Liver (tissue), 2 donors: Measurements from ENCODE around the gene CDH4.

Experiments
- FOXA1 ChIP-seq: IDR thresholded peaks from 2 replicates; pipeline ENCODE4 v1.6.1; 2016; ENCODE audit warnings: antibody characterized with exemption
- TF ChIP-seq, protein P1 (sequence below): fragments of 150-350 bp; IDR thresholded peaks from 2 replicates; pipeline ENCODE4 v1.5.1; 2017; ENCODE audit warnings: improper control_type of control experiment, low read depth, low read length; ENCODE audit not compliant: missing input control
- TF ChIP-seq, protein P2 (sequence below): IDR thresholded peaks from 2 replicates; pipeline ENCODE4 v1.6.1; 2016; ENCODE audit warnings: antibody characterized with exemption
- donor health status: healthy.

- TF ChIP-seq, protein P1, sequence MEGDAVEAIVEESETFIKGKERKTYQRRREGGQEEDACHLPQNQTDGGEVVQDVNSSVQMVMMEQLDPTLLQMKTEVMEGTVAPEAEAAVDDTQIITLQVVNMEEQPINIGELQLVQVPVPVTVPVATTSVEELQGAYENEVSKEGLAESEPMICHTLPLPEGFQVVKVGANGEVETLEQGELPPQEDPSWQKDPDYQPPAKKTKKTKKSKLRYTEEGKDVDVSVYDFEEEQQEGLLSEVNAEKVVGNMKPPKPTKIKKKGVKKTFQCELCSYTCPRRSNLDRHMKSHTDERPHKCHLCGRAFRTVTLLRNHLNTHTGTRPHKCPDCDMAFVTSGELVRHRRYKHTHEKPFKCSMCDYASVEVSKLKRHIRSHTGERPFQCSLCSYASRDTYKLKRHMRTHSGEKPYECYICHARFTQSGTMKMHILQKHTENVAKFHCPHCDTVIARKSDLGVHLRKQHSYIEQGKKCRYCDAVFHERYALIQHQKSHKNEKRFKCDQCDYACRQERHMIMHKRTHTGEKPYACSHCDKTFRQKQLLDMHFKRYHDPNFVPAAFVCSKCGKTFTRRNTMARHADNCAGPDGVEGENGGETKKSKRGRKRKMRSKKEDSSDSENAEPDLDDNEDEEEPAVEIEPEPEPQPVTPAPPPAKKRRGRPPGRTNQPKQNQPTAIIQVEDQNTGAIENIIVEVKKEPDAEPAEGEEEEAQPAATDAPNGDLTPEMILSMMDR, result no peak
- TF ChIP-seq, protein P2, sequence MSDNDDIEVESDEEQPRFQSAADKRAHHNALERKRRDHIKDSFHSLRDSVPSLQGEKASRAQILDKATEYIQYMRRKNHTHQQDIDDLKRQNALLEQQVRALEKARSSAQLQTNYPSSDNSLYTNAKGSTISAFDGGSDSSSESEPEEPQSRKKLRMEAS, result no peak
- TF ChIP-seq FOXA1, result no peak
Measured at GRCh38 chr20:61955668-61956395, 703.8 kb downstream of the CDH4 start.
